NCI-H1930 (cell line): Measurements from ENCODE around the gene SYCE1L.
A peak's percentile ranks its signal among the peaks of the same experiment; 100 is the strongest.
"Not testable (repeated sequence)": the region's sequence is repeated elsewhere in the genome, so short reads cannot be mapped to it uniquely, and the experiment has no call there.

Source experiments
- DNase-seq, 2 experiments: peaks; one replicate each; lab custom pipeline; 2025; lab: John Stamatoyannopoulos, UW

Gene SYCE1L, protein sequence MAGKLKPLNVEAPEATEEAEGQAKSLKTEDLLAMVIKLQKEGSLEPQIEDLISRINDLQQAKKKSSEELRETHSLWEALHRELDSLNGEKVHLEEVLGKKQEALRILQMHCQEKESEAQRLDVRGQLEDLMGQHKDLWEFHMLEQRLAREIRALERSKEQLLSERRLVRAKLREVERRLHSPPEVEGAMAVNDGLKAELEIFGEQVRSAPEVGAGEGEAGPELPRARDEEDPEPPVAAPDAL

DNA sequence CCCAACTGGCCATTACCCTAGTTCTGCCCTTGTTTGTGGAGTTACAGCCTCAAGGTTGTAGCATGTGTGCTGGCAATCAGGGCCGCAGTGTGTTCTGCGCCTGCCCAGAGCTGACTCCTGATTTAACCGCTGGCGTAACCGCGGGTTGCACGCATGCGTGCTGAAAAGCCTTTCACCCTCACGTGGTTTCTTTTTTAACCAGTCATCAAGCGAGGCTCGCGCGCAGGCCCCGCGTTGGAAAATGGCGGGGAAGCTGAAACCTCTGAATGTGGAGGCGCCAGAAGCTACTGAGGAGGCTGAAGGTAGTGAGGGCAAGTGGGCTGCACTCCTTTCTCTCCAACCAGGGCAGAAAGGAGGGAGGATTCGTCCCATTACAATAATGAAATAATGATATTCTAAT is at the start of gene SYCE1L:
Gene SYCE1L, plus strand, starts transcription at position 198 of the 400 bp plus-strand sequence. Its CDS starts 44 bp downstream, at position 242.
- no peak for DNase-seq

DNA sequence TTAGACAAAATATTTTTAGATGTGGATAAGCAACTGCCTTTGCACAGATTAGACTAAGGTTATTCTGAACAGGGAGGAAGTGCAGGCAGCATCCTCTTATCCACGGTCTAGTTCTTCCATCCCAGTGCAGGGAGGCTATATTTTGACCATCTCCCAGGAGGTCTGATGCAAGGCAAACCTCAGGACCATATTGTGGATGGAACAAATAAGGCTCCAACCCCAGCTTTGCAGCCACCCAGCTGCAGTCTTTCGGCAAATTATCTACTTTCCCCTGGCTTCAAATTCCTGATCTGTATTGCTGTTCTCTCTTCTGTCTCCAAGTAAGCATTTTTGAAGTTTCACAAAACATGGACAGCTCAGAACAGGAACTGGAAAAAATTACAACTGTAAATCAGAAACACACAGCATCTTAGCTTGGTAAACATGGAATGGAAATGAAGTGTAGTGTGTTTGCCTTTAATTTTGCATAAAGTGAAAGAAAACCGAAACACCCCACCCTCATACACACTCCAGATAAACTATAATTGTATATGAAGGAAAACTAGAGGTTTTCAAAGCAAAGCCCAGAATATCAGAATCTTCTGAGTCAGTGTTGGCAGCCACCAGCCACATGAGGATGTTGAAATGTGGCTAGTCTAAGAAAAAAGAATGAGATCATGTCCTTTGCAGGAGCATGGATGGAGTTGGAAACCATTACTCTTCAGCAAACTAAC is 41.7 kb upstream of the SYCE1L start:
- no peak for DNase-seq

DNA sequence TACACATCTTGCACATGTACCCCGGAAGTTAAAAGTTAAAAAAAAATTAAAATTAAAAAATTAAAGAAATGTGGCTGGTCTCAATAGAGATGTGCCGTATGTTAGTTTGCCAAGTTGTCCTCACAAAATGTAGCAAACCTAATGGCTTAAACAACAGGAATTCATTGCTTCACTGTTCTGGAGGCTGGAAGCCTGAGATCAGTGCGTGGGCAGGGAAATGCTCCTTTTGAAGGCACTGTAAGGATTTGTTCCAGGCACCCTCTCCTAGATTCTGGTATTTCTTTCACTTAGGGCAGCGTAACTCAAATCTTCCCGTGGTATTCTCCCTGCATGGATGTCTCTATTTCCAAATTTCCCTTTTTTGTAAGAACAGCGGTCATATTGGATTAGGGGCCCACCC is 40.9 kb upstream of the SYCE1L start:
- no peak for DNase-seq

DNA sequence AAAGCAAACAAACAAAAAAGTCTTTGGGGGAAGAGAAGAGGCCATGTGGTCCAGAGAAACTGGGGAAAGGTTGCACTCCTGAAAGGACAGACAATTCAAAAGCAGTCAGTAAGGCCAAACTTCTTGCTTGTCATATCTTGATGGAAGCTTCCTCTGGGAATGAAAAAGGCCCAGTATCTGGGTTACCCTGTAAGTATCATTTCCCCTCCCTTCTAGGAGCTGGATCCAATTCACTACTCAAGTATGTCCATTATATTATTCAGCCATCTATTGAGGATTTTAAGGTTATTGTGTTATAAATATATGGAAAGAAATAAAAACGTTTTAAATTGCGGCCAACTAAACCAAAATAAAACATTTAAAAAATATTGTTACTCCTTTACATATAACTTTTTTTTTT is 34.2 kb upstream of the SYCE1L start:
- DNase-seq, result no peak

DNA sequence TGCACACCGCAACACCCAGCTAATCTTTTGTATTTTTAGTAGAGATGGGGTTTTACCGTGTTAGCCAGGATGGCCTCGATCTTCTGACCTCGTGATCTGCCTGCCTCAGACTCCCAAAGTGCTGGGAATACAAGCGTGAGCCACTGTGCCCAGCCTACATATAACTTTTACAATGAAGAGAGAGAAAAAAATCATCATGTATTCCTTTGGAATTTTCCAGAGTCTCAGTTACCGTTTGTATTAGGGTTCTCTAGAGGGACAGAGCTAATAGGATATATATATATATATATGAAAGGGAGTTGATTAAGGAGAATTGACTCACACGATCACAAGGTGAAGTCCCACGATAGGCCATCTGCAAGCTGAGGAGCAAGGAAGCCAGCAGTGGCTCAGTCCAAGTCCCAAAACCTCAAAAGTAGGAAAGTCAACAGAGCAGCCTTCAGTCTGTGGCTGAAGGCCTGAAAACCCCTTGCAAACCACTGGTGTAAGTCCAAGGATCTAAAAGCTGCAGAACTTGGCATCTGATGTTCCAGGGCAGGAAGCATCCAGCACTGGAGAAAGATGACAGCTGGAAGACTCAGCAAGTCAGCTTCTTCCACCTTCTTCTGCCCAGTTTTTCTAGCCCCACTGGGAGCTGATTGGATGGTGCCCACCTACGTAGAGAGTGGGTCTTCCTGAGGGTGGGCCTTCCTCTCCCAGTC is 33.5 kb upstream of the SYCE1L start:
- DNase-seq, result not testable (repeated sequence)

DNA sequence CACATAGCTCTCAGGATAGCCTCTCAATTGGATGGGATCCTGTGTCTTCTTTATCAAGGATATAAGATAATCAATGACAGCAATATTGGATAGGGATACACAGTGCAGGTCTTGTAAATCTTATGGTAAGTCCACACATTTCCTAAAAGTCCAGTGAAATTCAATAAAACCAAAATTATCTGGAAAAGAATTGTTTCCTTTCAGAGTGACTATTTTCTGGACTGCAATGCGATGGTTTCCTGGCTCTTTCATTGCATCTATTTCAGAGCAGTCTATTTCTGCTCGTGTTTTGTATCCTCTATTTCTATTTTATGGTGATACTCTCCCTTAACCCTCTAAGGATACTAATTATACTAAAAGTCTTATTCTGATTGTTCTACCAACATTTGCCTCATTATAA is 32.5 kb upstream of the SYCE1L start:
- no peak for DNase-seq

DNA sequence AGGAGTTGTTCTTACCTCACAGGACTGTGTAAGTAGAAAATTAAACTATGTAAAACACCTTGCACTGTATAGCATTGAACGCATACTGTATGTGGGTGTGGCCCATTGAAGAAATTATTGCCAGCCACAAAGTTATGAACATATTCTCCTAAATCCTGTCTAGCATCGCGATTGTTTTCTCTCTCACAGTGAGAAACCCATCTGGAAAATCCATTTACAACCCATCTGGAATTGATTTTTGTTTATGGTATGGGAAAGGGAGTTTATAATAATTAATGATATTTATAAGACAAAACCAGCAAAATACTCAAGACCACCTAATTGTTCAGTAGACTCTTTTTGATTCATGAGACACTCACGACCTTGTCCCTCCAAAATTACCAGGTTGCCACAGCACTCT is 30.3 kb upstream of the SYCE1L start:
- no peak for DNase-seq

- peak; percentile 5 to 16 for DNase-seq
Measured at GRCh38 chr16:77169650-77170236, 29.5 kb upstream of the SYCE1L start.

GRCh38 chr16:77170805-77171204 is 28.4 kb upstream of the SYCE1L start:
- no peak for DNase-seq

- DNase-seq, result peak; percentile 13 to 31
Measured at GRCh38 chr16:77171745-77172635, 27.2 kb upstream of the SYCE1L start.

DNA sequence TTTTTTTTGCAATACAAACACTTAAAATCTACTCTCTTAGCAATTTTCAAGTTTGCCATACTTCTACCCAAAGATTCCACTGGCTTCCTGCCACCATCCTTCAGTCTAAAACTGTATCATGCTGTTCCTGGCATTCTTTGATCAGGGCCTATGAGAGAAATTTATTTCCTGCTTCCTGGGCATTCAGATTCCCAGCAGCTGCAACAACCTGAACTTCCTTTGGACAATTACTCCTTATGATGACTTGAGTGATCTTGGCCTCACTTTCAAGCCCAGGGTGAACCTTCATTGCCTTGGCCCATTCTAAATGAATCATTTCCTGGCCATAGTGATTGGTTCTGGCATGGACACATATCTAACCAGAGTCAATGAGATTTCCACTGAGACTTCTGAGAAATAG is 26.3 kb upstream of the SYCE1L start:
- no peak for DNase-seq

GRCh38 chr16:77183137-77183536 is 16.1 kb upstream of the SYCE1L start:
- no peak for DNase-seq

DNA sequence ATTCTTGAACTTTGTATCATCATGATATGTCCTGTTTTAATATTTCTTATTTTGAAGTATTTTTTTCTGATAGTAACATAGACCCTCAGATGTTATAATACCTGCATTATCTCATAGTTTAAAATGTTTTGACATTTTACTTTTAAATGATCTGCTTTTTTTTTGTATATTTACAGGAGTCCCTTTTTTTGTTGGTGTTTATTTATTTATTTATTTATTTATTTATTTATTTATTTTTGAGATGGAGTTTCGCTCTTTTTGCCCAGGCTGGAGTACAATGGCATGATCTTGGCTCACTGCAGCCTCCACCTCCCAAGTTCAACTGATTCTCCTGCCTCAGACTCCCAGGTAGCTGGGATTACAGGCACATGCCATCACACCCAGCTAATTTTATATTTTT is 12.9 kb upstream of the SYCE1L start:
- DNase-seq, result not testable (repeated sequence)

GRCh38 chr16:77190190-77190477 is 9.1 kb upstream of the SYCE1L start:
- no peak for DNase-seq

DNA sequence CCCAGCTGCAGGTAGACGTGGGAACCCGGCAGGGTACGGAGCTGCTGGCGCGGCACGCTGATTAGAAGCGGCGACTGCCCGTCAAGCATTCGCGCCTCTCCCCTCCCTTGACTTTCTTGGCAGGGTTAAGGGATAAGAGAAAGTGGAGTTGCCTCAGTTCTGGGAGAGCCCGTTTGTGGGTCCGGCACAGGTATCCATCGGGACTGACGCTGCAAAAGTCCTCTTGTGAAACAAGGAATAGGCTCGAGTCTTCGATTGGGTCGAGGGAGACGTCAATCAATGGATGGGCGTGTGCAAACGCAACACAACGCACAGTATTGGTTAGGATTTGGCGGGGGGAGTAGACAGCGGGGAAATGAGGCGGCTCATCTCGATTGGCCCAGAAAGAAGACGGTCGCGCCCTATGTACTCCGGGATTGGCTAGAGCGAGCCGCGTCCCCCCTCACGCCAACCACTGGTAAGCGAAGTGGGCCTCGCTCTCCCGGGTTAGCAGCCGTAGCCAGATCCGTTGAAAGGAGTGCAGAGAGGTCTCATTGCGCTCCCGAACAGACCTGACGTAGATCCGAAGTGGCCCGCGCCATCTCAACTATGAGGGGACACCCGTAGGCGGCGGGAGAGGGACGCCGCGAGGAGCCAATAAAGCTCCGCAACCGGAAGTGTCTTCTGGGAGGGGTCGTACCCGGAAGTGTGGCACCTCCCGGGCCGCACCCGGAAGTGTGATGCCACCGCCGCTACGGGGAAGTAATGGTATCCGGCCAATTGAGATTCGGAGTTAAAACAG is 8.5 kb upstream of the SYCE1L start, which contains the start of gene MON1B:
Gene MON1B, plus strand, starts transcription at position 713 of the 781 bp plus-strand sequence. CDS start 296 bp downstream, outside the sequence.
- peak; percentile 91 for DNase-seq

- DNase-seq, result no peak
Measured at GRCh38 chr16:77191259-77191969, 7.8 kb upstream of the SYCE1L start.

DNA sequence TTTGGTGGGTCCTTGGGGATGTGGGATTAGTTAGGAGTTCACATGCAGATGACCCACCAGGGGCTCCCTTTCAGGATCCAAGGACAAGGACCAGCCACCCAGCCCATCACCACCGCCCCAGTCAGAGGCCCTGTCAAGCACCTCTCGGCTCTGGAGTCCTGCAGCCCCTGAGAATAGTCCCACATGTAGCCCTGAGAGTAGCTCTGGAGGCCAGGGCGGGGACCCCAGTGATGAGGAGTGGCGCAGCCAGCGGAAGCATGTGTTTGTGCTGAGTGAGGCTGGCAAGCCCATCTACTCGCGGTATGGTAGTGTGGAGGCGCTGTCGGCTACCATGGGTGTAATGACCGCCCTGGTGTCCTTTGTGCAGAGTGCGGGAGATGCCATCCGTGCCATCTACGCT is 5.8 kb upstream of the SYCE1L start:
- DNase-seq, result no peak

GRCh38 chr16:77194295-77195231 is 4.6 kb upstream of the SYCE1L start:
- no peak for DNase-seq

GRCh38 chr16:77195411-77195810 is 3.8 kb upstream of the SYCE1L start:
- DNase-seq, result no peak
